ENCODE measurements around the gene PRR33.

DNA sequence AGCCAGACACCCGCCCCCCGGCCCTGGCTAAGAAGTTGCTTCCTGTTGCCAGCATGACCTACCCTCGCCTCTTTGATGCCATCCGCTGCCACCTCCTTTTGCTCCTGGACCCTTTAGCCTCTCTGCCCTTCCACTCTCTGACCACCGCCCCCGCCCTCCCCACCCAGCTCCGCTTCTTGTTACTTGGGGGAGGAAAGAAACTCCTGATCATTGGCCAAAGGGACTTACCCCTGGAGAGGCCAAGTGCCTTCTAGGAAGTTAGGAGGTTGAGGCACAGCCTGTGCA lies at the start of gene PRR33:
- TF ChIP-seq, protein P1, sequence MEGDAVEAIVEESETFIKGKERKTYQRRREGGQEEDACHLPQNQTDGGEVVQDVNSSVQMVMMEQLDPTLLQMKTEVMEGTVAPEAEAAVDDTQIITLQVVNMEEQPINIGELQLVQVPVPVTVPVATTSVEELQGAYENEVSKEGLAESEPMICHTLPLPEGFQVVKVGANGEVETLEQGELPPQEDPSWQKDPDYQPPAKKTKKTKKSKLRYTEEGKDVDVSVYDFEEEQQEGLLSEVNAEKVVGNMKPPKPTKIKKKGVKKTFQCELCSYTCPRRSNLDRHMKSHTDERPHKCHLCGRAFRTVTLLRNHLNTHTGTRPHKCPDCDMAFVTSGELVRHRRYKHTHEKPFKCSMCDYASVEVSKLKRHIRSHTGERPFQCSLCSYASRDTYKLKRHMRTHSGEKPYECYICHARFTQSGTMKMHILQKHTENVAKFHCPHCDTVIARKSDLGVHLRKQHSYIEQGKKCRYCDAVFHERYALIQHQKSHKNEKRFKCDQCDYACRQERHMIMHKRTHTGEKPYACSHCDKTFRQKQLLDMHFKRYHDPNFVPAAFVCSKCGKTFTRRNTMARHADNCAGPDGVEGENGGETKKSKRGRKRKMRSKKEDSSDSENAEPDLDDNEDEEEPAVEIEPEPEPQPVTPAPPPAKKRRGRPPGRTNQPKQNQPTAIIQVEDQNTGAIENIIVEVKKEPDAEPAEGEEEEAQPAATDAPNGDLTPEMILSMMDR (conservative IDR thresholded peaks at IDR 0.05; ENCODE audit: low read depth, low read length) = no peak
- TF ChIP-seq EZH2 (IDR thresholded peaks at IDR 0.05; ENCODE audit: low read length, unreplicated experiment) = no peak
